ENCODE results near the gene DSC1. TPM values are rescaled to one million over a fixed set of nuclear protein-coding genes. Genes with fewer than 3 reads are reported as not detected.
"Not testable (repeated sequence)": the region's sequence is repeated elsewhere in the genome, so short reads cannot be mapped to it uniquely, and the experiment has no call there.

DSC1 gene
- polyA plus RNA-seq, 1 experiment: not detected

GRCh38 chr18:31190919-31191318 is 28.3 kb upstream of the DSC1 start:
- ChIA-PET CTCF (no interaction called here), POLR2A (no interaction called here)
- TF ChIP-seq, protein P1, sequence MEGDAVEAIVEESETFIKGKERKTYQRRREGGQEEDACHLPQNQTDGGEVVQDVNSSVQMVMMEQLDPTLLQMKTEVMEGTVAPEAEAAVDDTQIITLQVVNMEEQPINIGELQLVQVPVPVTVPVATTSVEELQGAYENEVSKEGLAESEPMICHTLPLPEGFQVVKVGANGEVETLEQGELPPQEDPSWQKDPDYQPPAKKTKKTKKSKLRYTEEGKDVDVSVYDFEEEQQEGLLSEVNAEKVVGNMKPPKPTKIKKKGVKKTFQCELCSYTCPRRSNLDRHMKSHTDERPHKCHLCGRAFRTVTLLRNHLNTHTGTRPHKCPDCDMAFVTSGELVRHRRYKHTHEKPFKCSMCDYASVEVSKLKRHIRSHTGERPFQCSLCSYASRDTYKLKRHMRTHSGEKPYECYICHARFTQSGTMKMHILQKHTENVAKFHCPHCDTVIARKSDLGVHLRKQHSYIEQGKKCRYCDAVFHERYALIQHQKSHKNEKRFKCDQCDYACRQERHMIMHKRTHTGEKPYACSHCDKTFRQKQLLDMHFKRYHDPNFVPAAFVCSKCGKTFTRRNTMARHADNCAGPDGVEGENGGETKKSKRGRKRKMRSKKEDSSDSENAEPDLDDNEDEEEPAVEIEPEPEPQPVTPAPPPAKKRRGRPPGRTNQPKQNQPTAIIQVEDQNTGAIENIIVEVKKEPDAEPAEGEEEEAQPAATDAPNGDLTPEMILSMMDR (IDR thresholded peaks at IDR 0.05; ENCODE audit: low read depth, low read length): no peak
- no peak overlapping the region for H3K27ac ChIP-seq (ENCODE audit: low read depth, low read length)
- peaks cover 7% of the 10 kb centered on the region; the same call in 1 of the 2 replicates for H3K9me3 ChIP-seq (ENCODE audit: control insufficient read depth, insufficient read depth, low read length)
- no peak for DNase-seq (ENCODE audit: low read depth, low spot score)
- no peaks in the 10 kb centered on the region for H3K27me3 ChIP-seq (ENCODE audit: control insufficient read depth, insufficient read depth, low read length)
- H3K4me3 ChIP-seq (ENCODE audit: low read depth, low read length): no peak overlapping the region

- Histone ChIP-seq H3K9me3 (ENCODE audit: control insufficient read depth, insufficient read depth, low read length) (peaks cover 7% of the 10 kb centered on the region; the same call in 1 of the 2 replicates), H3K27ac (ENCODE audit: low read depth, low read length) (no peak overlapping the region), H3K4me3 (ENCODE audit: low read depth, low read length) (no peak overlapping the region), H3K27me3 (ENCODE audit: control insufficient read depth, insufficient read depth, low read length) (no peaks in the 10 kb centered on the region)
- POLR2A ChIA-PET: no interaction called here
- CTCF ChIA-PET: no interaction called here
- TF ChIP-seq, protein P1 (IDR thresholded peaks at IDR 0.05; ENCODE audit: low read depth, low read length): no peak
- DNase-seq (ENCODE audit: low read depth, low spot score): no peak
Measured at GRCh38 chr18:31189757-31190156, 27.1 kb upstream of the DSC1 start.

DNA sequence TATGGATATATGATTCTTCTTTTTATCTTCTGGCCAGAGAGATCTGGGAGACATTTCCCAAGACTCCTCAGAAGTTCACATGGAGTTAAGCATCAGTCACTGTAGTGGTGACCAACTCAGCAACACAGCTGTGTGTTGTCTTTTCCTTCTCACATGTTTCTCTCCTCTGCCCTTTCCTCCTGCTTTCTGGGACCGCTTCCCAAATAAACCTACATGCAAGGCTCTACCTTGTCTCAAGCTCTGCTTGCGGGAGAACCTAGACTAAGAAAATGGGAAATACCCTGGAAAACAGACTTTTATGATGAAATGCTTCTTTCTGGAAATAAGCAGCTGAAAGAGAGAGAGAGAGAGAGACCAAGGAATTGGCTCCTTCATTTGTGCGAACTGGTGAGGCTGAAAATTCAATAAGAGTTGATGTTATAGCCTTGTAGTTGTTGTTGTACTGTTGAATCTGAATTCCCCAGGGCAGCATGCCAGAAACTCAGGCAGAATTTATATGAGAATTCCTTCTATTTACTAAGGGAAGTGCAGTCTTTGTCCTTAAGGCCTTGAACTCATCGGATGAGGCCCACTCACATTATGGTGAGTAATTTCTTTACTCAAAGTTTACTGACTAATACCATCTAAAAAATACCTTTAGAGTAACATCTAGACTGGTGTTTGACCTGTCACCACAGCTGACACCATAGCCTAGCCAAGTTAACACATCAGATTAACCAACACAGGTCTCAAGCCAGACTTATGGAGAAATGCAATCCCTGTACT is 22.7 kb upstream of the DSC1 start:
- H3K27ac ChIP-seq (ENCODE audit: low read depth, low read length): no peak overlapping the region
- no peak for DNase-seq (ENCODE audit: low read depth, low spot score)
- CTCF ChIA-PET: no interaction called here
- TF ChIP-seq, protein P1 (IDR thresholded peaks at IDR 0.05; ENCODE audit: low read depth, low read length): no peak
- POLR2A ChIA-PET: no interaction called here
- no peak overlapping the region for H3K4me3 ChIP-seq (ENCODE audit: low read depth, low read length)
- H3K9me3 ChIP-seq (ENCODE audit: control insufficient read depth, insufficient read depth, low read length): peaks cover 10% of the 10 kb centered on the region; the same call in 1 of the 2 replicates
- H3K27me3 ChIP-seq (ENCODE audit: control insufficient read depth, insufficient read depth, low read length): no peaks in the 10 kb centered on the region

- TF ChIP-seq, protein P1 (IDR thresholded peaks at IDR 0.05; ENCODE audit: low read depth, low read length): no peak
- Histone ChIP-seq H3K4me3 (ENCODE audit: low read depth, low read length) (no peak overlapping the region), H3K27ac (ENCODE audit: low read depth, low read length) (no peak overlapping the region), H3K27me3 (ENCODE audit: control insufficient read depth, insufficient read depth, low read length) (no peaks in the 10 kb centered on the region), H3K9me3 (ENCODE audit: control insufficient read depth, insufficient read depth, low read length) (peaks cover 13% of the 10 kb centered on the region; the same call in 1 of the 2 replicates)
- ChIA-PET POLR2A (no interaction called here), CTCF (no interaction called here)
- no peak for DNase-seq (ENCODE audit: low read depth, low spot score)
Measured at GRCh38 chr18:31183302-31183701, 20.6 kb upstream of the DSC1 start.

DNA sequence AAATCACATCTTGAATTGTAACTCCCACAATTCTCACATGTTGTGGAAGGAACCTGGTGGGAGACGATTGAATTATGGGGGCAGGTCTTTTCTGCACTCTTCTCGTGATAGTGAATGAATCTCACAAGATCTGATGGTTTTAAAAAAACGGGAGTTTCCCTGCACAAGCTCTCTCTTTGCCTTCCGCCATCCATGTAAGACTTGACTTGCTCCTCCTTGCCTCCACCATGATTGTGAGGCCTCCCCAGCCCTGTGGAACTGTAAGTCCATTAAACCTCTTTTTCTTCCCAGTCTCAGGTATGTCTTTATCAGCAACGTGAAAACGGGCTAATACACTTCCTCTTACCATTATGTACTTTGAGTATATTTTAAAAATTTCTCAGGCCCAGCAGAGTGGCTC is 14.7 kb upstream of the DSC1 start:
- H3K4me3 ChIP-seq (ENCODE audit: low read depth, low read length); DNase-seq (ENCODE audit: low read depth, low spot score); H3K9me3 ChIP-seq (ENCODE audit: control insufficient read depth, insufficient read depth, low read length); H3K27ac ChIP-seq (ENCODE audit: low read depth, low read length); H3K27me3 ChIP-seq (ENCODE audit: control insufficient read depth, insufficient read depth, low read length); CTCF ChIA-PET; POLR2A ChIA-PET: not testable (repeated sequence)
